ENCODE data around the gene ABCB7.

DNA sequence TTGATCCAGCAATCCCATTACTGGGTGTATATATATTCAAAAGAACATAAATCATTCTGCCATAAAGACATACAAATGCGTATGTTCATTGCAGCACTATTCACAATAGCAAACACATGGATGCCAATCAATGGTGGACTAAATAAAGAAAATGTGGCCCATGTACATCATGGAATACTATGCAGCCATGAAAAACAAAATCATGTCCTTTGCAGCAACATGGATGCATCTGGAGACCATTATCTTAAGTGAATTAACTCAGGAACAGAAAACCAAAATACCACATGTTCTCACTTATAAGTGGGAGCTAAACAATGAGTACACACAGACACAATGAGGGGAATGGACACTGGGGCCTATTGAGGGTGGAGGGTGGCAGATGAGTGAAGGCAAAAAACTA is 81.6 kb downstream of the ABCB7 start:
- TF ChIP-seq CTCF (IDR thresholded peaks at IDR 0.05), result no peak
- TF ChIP-seq EZH2 (IDR thresholded peaks at IDR 0.05), result no peak
- no peak for TF ChIP-seq EZH2phosphoT487 (IDR thresholded peaks at IDR 0.05)
